GM19467 (cell line): ENCODE data around the gene TMEM63A.

Source experiments
- ATAC-seq: cut with Tn5 transposase; IDR thresholded peaks from one replicate; pipeline ENCODE4 v1.9.1; 2021; ENCODE audit warnings: mild to moderate bottlenecking, moderate library complexity; ENCODE audit not compliant: unreplicated experiment

The TMEM63A gene

DNA sequence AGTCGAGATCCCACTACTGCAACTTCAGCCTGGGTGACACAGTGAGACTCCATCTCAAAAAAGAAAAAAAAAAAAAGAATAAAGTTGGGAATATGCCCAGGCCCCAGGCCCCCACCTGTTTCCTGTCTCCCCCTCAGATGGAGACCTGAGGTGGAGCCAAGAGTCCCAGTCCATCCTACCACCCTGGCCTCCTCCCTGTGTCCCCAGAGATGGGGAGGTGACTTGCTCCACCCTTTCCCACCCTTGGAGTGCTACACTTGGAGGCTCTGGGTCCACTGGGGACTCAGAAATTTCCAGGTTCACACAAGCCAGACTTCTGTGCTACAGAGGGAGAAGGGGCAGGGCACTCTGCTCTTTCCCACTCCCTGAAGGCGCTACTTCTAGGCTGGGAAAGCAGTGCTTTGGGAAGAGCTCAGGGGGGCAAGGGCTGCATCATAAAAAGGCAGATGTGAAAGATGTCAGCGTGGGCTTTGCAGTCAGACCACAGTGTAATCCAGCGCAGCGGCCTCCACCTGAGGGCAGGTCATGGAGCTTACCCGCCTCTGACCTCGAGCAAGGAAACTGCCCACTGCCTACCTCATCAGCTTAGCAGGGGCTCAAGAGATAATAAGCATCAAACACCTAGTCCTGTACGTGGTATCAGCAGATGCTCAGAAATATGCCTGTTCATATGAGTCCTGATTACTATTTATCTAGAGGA is 13.4 kb downstream of the TMEM63A start:
- no peak for ATAC-seq

DNA sequence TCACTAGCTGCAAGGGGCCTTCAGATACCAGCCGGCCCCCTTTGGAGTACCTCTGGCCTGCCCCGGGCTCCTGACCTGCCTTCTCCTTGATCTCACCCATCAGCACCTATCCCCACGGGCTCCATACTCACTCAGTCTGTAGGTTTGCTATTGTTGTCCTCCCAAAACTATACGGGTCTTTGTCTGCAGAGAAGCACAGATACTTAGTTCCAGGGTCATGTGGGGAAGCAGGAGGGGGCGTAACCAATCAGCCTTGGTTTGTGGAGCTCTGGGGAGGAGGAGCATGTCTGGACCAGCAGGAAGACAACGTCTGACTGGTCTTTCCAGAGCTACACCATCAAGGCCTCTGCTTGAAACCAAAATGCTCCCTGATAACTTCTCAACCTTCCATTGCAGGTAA is 15.2 kb downstream of the TMEM63A start:
- ATAC-seq: no peak

DNA sequence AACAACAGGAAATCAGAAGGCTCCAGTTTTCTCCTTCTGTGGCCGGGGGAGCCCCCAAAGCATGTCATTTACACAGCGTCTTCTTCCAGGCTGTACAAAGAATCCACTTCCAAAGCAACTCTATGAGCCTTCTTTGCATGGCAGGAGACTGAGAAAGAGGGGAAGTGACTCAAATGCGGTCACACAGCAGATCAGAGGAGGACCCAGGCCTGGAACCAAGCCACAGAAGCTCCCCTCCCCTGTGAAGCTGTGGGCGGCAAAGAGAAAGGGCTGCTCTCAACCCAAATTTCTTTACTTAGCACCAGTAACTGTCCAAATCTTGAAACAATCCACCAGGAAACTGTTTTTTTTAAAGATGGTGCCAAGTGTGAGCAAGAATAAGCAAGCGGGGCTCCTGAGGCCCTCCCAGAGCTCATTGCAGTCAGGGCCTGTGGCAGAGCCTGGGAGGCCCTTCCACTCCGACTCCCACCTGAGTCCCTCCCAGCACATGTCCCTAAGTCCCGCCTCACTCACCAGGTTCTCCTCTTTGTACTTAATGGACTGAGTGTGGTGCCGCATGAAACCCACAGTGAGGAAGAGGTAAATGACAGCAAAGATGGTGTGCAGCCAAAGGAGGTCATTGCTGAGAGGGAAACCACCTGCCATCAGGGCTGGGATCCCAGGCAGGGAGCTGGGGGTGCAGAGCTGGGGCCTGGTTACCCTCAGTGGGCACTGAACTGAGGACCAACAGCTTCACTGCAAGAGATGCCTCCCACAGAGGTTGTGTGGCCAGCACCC is 15.9 kb downstream of the TMEM63A start:
- ATAC-seq: no peak

DNA sequence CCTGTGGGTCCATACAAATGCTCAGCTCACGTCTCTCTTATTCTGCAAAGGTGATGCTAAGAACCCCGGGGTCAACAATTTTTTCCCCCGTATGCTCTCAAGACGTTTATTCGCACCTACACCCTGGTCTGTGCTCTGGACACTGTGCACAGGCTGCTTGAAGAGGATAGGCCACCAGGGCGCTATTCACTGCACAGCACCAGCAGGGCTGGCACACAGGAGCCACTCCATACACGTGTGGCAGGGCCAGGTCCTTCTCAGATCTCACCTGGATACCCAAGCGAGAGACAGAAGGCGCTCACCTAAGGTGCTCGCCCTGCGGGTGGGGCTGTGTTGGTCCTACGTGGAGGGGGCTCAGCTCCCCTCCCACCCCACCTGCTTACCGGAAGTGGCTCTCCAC is 16.7 kb downstream of the TMEM63A start:
- ATAC-seq: no peak

DNA sequence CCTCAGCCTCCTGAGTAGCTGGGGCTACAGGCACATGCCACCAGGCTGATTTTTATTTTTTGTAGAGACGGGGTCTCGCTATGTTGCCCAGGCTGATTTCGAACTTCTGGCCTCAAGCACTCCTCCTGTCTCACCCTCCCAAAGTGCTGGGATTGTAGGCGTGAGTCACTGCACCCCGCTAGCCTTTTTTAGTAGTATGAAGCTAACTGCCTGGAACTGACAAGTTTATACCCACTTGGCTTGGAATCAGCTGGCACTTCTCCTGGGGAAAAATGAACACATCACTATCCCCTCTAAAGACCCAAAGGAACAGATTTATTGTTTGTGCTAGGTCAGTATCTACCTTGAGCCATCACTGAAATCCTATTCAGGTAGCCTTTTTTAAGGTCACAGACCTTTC is 19.0 kb downstream of the TMEM63A start:
- no peak for ATAC-seq

DNA sequence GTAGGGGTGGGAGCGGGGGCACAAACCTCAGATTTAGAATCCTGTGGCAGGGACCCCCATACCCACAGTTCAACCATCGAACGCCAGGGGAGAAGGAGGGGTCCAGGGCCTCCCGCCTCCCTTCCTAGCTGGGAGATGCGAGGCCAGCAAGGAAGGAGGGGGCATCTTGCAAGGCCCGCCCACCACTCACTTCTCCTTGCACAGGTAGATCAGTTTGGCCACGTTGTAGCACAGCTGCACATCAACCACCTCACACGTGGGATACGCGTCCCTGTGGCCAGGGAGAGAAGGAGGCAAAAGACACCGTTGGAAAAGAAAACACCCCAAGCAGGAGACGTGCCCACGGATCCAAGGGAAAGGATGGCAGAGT is 19.6 kb downstream of the TMEM63A start:
- no peak for ATAC-seq

DNA sequence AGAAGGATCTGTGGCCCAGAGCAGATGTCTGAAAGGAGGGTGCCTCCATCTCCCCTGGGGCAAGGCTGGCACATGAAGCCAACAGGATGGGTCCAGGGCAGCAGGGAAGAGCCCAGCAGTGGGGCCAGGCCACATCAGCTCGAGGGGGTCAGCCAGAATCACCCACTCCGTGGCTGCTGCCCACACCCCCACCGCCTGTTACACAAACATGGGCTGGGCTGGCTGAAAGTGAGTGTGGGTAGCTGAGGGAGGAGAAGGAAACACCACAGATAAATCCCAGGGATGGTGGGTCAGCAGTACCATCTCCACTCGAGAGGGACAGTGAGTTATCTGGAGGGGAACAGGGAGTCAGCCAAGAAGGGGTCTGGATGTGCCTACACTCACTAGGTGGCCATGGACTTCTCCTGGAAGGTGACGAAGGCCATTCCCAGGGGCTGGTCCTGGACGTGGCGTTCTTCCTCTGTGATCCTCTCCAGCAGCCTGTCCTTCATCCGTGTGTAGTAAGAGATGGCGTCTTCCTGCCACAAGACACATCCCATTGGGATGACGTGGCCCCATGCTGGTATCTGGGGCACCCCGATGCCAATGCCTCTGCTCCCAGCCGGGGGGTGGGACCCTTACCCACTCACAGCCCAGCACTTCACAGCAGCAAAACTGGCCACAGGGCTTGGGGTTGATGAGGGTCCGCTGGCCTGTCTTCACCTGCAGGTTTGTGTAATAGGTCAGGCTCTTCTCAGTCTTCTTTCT is 20.2 kb downstream of the TMEM63A start:
- ATAC-seq: no peak

DNA sequence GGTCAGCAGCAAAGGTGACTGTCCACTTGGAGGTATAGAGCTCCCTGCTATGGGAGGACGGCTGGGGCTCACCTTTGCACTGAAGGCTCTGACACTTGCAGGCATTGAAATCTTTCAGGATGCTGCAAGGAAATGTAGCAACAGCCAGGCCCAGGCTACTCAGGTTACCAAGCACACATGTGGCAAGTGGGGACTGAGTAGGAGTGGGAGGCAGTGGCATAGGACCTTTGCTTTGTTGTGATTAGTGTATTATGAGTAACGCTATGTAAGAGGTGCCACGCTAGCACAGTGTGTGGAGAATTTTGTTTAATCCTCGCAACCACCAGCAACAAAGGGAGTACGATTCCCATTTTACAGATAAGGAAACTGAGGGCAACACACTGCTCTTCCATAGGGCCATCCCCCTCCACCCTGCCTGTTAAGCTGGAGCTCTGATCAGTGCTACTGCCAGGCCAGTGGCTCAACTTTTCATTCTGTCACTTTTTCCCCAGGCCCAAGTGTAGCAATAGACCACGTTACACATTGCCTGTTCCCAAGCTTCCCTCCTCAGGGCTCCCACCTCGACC is 21.2 kb downstream of the TMEM63A start:
- no peak for ATAC-seq

DNA sequence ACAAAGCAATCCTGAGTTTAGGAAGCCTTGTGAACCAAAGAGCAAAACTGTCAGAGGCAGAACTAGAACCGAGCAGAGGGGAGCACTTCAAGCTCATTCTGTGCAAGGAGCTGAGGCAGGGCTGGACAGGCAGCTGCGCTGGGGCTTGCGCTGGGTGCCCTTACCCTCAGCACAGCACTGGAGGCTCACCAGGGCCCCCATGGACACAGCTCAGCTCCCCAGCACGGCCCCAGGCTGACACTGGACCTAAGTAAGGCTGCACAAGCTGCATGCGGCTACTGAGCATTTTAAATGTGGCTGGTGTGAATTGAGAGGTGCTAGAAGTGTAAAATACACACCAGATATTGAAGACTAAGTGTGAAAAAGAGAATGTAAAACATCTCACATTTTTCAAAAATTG is 22.1 kb downstream of the TMEM63A start:
- ATAC-seq: no peak

DNA sequence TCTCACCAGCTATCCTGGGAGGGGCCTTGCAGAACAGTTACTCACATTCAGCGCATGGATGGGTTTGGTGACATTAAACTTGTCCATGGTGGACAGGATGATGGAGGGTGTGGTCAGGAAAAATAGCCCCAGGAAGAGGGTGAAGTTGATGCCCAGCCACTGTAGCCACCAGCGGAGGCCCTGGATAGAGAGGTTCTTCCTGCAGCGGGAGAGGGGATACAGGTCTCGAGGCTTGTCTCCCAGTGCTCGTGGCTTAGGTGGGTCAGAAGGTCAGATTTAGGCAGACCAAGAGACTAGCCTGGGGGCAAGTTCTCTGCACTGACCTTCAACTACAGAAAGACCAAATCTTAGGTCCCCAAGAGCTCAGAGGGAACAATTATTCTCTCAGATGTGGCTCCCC is 23.0 kb downstream of the TMEM63A start:
- no peak for ATAC-seq

DNA sequence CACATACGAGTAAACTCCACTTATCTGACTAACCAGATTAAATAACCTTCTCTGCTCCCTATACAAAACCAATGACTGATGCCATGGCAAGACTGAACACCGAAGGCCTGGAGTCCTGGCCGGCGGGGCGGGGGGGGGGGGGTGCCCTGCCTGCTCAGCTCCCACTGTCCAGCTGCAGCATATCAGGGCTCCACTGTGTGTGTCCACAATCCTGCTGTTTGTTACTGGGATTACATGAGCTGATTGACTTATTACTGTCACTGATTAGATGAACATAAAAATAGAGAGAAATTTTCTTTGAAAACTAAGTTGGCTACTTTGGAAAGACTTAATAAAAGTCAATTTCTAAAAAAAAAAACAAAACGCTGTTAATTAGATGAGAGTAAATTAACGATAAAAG is 24.9 kb downstream of the TMEM63A start:
- no peak for ATAC-seq

DNA sequence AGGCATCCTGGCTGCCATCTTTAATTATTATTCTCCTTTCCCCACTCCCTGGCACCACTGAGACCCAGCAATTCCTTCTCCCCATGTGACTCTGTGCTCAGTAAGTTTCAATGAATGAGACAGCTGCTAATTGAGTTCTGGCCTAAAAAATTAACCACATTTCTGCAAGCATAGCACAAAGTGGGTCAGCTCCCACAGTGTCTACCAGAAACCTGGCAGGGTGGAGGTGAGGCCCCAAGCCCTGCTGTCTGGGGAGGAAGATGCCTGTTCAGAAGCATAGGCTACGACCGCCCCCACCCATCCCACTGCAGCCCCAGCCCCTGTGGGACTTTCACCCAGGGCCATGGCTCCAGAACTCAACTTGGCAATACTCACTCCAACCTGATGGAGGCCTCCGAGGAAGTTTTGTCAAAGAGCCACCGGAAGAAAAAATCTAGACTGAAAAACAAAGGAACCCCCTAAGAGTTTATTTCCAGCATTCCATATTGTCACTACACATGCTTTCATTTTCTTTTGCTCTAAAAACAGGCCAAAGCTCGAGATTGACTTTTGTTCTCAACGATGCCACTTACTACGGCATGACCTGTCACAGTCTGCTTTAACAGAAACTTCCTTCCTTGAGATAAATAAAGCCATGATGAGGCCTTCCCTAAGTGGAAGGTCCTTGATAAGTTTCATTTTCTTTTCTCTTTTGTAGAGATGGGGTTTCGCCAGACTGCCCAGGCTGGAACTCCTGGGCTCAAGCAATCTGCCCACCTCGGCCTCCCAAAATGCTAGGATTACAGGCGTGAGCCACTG is 26.5 kb downstream of the TMEM63A start:
- no peak for ATAC-seq

DNA sequence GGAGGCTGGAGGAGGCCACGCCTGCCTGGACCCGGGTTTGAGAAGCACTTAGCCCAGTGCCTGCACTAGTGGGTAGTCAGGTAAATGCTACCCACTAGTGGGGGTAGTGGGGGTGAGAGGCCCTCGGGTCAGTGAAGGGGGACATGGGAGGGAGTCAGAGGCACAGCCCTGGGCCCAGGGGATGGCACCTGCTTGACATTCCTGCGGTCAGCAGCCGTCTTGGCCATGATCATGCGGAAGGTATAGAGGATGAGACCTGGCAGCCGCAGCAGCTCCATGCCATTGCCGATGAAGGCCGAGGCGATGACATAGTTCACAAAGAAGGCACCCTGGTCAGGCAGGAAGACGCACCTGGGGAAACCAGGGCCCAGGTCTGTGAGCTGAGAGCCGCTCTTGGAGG is 28.7 kb downstream of the TMEM63A start:
- no peak for ATAC-seq

DNA sequence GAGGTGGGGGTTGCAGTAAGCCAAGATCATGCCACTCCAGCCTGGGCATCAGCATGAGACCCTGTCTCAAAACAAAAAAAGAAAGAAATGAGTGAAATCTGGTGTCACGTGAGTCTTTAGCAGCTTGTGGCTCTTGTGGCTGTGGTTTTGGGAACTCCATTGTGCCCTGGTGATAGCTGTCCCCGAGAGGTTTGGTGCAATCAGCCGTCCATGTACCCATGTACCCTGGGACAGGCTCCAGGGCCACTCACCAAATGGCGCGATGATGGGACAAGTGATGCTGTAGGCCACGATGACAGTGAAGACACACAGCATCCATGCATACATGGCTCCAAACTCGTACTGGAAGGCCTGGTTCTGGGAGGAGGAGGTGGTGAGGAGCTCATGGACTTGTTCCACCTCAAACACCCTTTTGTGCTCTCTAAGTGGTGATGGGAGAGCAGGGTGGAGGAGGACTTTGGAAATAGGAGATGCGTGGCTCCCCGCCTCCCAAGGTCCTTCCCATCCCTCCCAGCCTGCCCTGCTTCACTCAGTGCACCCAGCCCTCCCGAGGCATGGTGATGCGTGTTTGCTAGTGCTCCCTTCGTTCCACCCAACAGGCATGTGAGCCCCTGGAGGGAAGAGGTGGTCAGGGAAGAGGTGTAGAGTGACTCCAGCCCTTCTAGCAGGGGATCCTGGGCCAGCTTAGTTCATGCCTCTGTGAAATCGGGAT is 29.6 kb downstream of the TMEM63A start:
- no peak for ATAC-seq

DNA sequence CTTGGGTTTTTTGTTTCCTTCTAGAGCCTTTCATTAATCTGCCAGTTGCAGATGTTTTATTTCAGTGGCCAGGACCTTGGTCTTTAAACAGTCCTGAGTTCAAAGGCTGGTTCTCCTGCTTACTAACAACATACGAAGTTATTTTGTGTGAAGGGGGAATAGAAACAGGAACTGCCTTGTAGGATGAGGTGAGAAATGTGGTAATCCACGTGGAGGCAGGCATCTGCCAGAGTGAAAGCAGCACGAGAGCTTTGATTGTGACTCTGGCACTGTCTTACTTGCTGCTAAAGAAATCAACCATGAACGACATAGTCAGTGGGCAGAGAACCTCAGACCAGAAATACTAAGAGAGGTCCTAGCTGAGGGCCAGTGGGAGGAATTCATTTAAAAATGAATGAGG is 30.4 kb downstream of the TMEM63A start:
- ATAC-seq: peak; percentile 44

DNA sequence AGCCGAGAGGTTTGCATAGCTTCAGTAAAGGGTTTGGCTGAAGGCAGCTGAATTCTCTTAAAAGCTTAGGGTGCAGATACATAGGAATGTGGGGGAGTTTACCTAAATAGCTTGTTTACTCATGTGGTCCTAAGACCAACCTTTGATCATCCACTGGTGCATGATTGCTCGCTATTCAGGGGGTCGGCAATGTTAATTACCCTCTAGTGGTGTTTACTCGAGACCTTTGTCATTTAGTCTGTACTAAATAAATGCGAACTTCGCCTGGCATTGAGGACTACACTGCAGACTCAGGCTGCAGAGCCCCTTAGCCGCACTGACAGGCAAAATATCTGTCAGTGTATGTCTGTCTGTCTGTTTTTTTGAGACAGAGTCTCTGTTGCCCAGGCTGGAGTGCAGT is 31.8 kb downstream of the TMEM63A start:
- no peak for ATAC-seq

DNA sequence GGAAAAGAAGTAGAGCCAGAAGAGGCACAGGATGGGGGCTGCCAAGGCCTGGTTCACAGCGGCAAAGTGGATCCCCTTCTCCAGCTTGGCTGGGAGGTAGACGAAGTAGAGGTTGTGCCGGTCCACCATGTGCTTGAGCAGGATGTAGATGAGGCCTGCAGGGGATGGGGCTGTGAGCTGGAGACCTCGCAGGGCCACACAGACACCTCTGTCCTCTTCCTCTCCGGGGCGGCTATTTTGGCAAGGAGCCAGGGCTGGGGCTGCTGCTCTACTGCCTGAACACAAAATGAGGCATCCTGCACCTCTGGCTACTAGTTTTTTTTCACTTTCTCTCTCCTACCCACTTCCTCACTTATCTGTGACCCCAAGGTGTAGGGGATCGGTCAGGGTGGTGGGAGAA is 32.3 kb downstream of the TMEM63A start:
- ATAC-seq: no peak

DNA sequence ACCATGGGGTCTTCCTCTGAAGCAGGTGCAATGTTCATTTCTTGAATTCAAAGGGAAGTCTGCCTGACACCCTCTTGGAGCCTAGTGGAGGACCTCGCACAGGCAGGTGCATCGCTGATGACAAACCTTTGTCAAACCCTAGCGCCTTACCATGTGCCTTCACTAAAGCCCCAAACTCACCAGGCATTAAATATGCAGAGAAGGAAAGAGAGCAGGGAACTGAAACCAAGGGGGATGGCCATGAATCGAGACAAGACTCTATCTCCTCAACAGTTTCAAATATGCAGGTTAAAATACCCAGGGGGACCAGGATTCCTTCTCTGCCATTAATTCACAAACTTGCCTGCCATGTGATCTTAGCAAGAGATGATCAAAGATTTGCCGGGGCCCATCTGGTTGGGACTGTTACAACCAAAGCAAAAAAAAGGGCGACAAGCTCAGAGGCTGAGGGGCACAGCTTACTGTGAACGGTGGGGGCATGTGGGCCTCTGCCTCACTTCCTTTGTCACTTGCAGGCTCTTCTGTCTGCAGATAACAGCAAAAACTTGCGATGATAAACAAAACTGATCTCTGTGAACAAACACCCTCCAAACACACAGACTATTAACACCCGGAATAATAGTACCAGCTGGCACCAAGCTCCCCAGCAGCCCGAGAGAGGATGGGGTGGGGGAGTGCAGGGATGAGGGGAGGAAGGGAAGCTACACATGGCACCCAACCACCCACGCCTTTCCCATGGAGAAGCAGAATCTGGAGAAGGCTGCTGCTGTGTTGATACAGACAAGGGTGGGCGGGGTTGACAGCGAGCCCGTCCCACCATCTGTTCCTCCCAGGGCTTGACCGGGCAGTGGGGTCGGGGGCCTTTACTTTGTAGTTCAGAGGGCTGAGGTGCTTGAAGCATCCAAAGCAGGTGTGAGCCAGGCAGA is 33.9 kb downstream of the TMEM63A start:
- ATAC-seq: peak; percentile 57

DNA sequence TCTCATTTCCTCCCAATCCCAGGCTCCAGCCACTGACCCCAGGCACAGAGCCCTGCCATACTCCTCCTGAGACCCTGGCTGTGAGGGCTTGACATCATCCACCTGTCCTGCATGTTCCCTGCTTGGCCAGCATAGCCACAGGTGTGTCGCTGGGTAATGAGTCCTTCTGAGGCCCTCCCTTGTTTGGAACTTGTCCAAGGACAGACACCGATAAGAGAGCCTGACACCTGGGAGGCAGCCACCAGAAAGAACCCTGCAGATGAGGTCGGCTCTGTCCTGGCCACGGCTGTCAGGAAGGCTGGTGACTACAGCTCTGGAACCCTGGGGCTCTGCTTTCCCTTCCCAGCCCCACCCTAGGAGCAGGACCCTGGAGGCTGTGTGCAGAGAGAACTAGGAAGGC is 34.6 kb downstream of the TMEM63A start:
- ATAC-seq: peak; percentile 8
